ENCODE measurements around the gene PCDHA3.
"Not testable (repeated sequence)": the region's sequence is repeated elsewhere in the genome, so short reads cannot be mapped to it uniquely, and the experiment has no call there.

Gene PCDHA3

GRCh38 chr5:140806834-140807775 is 6.2 kb downstream of the PCDHA3 start, which contains the start of gene PCDHA4:
Gene PCDHA4 (plus strand): TSS chr5:140807068.
- no peak within 1 kb of the TSS for H3K27ac ChIP-seq
- TF ChIP-seq CTCF (conservative IDR thresholded peaks at IDR 0.05) = peak; percentile 42

- not testable (repeated sequence) for H3K27ac ChIP-seq
These were observed 7.5 kb downstream of the PCDHA3 start for GRCh38 chr5:140808241-140808888.

- no peak for TF ChIP-seq CTCF (conservative IDR thresholded peaks at IDR 0.05)
- H3K27ac ChIP-seq = no peak overlapping the region
These were observed 8.0 kb downstream of the PCDHA3 start for GRCh38 chr5:140808889-140809291.

GRCh38 chr5:140821375-140822280 is 20.8 kb downstream of the PCDHA3 start, which contains the start of gene PCDHA5:
Gene PCDHA5 (plus strand): TSS chr5:140821613.
- no peak within 1 kb of the TSS for H3K27ac ChIP-seq
- peak; percentile 72 for TF ChIP-seq CTCF (conservative IDR thresholded peaks at IDR 0.05)

- TF ChIP-seq CTCF (conservative IDR thresholded peaks at IDR 0.05) = peak; percentile 24; the same call in 1 of the 2 replicates
These were observed 21.4 kb downstream of the PCDHA3 start for GRCh38 chr5:140822281-140822629.

GRCh38 chr5:140822969-140823368 is 22.1 kb downstream of the PCDHA3 start:
- not testable (repeated sequence) for H3K27ac ChIP-seq

More at GRCh38 chr5:140822281-140822629, 21.4 kb downstream of the PCDHA3 start:
- H3K27ac ChIP-seq = no peak overlapping the region

- no peak overlapping the region for H3K27ac ChIP-seq
- TF ChIP-seq CTCF (conservative IDR thresholded peaks at IDR 0.05) = no peak
These were observed 22.6 kb downstream of the PCDHA3 start for GRCh38 chr5:140823475-140823874.
